DMS 273 treated with DMSO at 0.1 percent for 48 hours (cell line): ENCODE results near the gene PRIMPOL.

Source experiments
- DNase-seq: peaks from one replicate; lab custom pipeline; 2025; lab: John Stamatoyannopoulos, UW

PRIMPOL gene

GRCh38 chr4:184668511-184669114 lies 19.1 kb downstream of the PRIMPOL start:
- no peak for DNase-seq

- no peak for DNase-seq
These were observed 19.7 kb downstream of the PRIMPOL start for GRCh38 chr4:184669251-184669650.

- DNase-seq: no peak
These were observed 21.6 kb downstream of the PRIMPOL start for GRCh38 chr4:184671101-184671500.

GRCh38 chr4:184672741-184673140 lies 23.2 kb downstream of the PRIMPOL start:
- no peak for DNase-seq

GRCh38 chr4:184674011-184674410 lies 24.5 kb downstream of the PRIMPOL start:
- no peak for DNase-seq

- no peak for DNase-seq
These were observed 25.5 kb downstream of the PRIMPOL start for GRCh38 chr4:184675018-184675417.

GRCh38 chr4:184675821-184676492 lies 26.4 kb downstream of the PRIMPOL start:
- DNase-seq: no peak

- DNase-seq: no peak
These were observed 31.2 kb downstream of the PRIMPOL start for GRCh38 chr4:184680698-184681097.

- DNase-seq: no peak
These were observed 32.4 kb downstream of the PRIMPOL start for GRCh38 chr4:184681916-184682315.

GRCh38 chr4:184684491-184685189 lies 35.1 kb downstream of the PRIMPOL start:
- no peak for DNase-seq

GRCh38 chr4:184688005-184688404 lies 38.5 kb downstream of the PRIMPOL start:
- DNase-seq: no peak

- DNase-seq: no peak
These were observed 38.9 kb downstream of the PRIMPOL start for GRCh38 chr4:184688447-184688846.

- DNase-seq: no peak
These were observed 40.1 kb downstream of the PRIMPOL start for GRCh38 chr4:184689681-184690080.

- DNase-seq: no peak
These were observed 43.5 kb downstream of the PRIMPOL start for GRCh38 chr4:184693056-184693455.

GRCh38 chr4:184694412-184694956 lies 44.9 kb downstream of the PRIMPOL start:
- DNase-seq: no peak

- no peak for DNase-seq
These were observed 45.8 kb downstream of the PRIMPOL start for GRCh38 chr4:184695178-184695896.

- DNase-seq: no peak
These were observed 48.4 kb downstream of the PRIMPOL start for GRCh38 chr4:184697956-184698355.

GRCh38 chr4:184699941-184700340 lies 50.4 kb downstream of the PRIMPOL start:
- DNase-seq: no peak

GRCh38 chr4:184702114-184702513 lies 52.6 kb downstream of the PRIMPOL start:
- DNase-seq: no peak

GRCh38 chr4:184705692-184706091 lies 56.2 kb downstream of the PRIMPOL start:
- DNase-seq: no peak

- no peak for DNase-seq
These were observed 56.9 kb downstream of the PRIMPOL start for GRCh38 chr4:184706453-184706852.

- no peak for DNase-seq
These were observed 62.8 kb downstream of the PRIMPOL start for GRCh38 chr4:184712322-184712721.
